Measurements from ENCODE around the gene CLEC2L. TPM values are rescaled to one million over a fixed set of nuclear protein-coding genes. Genes with fewer than 3 reads are reported as not detected.

The CLEC2L gene
- total and polyA plus RNA-seq, 9 donors: 0.15 to 1.5 (median 0.33) TPM; not detected in 6

DNA sequence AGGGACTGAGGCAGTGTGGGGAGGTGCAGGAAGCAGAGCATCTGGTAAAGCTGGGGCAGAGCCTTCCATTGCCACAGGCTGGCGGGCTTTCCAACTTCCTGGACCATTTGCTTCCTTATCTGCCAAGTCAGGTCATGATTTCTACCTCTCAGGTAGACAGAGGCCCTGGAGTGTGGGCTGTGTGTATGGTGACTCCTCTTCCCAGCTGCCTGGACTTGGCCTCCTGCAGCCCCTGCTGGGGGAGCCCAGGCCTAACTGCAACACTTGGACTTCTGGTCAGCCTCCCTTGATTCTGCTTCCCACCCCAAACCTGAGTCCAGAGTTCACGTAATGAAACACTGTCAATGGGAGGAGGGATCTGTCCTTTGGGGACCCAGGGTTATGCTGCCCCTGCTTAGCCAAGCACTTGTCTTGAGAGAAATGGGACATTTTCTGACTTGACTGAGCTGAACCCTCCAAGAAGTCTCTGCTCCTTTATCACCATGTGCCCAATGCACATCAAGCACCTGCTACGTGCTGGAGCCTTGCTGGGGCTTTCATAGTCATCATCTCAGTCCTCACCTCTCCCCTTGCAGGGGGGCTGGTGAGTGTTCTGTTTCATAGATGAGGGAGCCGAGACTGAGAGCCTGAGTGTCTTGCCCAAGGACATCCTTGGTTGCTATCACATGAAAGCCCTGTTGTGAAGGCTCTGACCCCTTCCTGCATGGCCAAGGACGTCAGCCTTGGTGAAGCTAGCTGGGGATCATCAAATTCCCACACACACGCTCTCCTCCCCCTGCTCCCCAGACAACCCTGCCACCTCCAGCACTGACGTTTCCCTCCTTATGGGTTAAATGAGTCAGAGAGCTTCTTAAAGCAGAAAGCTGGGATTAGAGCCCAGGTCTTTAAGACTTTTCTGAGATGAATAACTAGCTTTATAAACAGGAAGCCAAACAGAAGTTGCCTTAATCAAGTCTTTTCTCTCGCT, 3.4 kb downstream of the CLEC2L start:
- Histone ChIP-seq H3K4me1 (ENCODE audit: insufficient read depth) (no peaks in the 10 kb centered on the region), H3K36me3 (no peaks in the 10 kb centered on the region), H3K27ac (no peak overlapping the region), H3K9me3 (no peaks in the 10 kb centered on the region), H3K4me3 (no peak overlapping the region), H3K27me3 (no peaks in the 10 kb centered on the region)
- DNase-seq: no peak
- 35 to 41% (median 37%) methylated on average over 8 of the region's 8 CpGs for WGBS, 3 donors
- intact Hi-C loops (cut with DNase I): no loop called here
- TF ChIP-seq POLR2A (IDR thresholded peaks at IDR 0.05): no peak
- TF ChIP-seq, protein P1, sequence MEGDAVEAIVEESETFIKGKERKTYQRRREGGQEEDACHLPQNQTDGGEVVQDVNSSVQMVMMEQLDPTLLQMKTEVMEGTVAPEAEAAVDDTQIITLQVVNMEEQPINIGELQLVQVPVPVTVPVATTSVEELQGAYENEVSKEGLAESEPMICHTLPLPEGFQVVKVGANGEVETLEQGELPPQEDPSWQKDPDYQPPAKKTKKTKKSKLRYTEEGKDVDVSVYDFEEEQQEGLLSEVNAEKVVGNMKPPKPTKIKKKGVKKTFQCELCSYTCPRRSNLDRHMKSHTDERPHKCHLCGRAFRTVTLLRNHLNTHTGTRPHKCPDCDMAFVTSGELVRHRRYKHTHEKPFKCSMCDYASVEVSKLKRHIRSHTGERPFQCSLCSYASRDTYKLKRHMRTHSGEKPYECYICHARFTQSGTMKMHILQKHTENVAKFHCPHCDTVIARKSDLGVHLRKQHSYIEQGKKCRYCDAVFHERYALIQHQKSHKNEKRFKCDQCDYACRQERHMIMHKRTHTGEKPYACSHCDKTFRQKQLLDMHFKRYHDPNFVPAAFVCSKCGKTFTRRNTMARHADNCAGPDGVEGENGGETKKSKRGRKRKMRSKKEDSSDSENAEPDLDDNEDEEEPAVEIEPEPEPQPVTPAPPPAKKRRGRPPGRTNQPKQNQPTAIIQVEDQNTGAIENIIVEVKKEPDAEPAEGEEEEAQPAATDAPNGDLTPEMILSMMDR (IDR thresholded peaks at IDR 0.05): no peak
- TF ChIP-seq EP300 (IDR thresholded peaks at IDR 0.05): no peak

DNA sequence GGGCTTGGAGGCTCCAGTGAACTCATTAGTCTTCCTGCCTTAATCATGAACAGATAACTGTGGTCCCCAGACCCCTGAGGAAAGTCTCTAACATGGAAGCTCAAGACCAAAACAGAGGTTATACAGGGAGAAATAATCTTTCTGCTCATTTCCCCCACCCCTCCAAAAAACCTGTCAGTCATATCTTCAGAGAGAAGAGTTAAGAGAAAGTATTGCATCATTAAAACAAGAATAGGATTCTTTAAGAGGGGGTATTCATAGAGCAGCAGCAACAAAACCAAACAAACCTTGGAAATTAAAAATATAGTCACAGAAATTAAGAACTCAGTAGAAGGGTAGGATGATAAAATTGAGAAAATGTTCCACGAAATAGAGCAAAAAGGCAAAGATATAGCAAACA, 7.6 kb downstream of the CLEC2L start:
- no peaks in the 10 kb centered on the region for H3K36me3 ChIP-seq
- H3K4me1 ChIP-seq (ENCODE audit: insufficient read depth): no peaks in the 10 kb centered on the region
- H3K27ac ChIP-seq: no peak overlapping the region
- no peak for DNase-seq
- no peaks in the 10 kb centered on the region for H3K27me3 ChIP-seq
- H3K4me3 ChIP-seq: no peak overlapping the region
- intact Hi-C loops (cut with DNase I): no loop called here
- TF ChIP-seq, protein P1 (IDR thresholded peaks at IDR 0.05): no peak
- TF ChIP-seq POLR2A (IDR thresholded peaks at IDR 0.05) (no peak), EP300 (IDR thresholded peaks at IDR 0.05) (no peak)
- 71 to 81% (median 78%) methylated on average over 1 of the region's 1 CpG for WGBS, 3 donors
- no peaks in the 10 kb centered on the region for H3K9me3 ChIP-seq

DNA sequence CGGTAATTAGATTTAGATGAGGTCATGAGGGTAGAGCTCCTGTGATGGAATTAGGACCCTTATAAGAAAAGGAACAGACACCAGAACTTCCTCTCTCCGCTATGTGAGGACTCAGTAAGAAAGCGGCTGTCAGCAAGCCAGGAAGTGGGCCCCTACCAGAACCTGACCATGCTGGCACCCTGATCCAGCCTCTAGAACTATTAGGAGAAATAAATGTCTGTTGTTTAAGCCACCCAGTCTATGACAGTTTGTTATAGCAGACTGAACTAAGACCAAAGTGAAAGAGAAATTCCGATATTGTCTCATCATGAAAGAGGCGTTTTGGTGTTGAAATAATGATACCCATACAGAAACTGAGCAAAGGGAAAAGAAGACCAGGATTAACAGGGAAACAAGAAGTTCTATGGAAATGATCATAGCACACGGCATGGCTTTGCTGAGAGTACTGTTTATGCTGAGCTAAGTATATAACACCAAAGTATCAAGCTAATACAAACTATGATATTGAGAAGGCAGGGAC, 9.2 kb downstream of the CLEC2L start:
- TF ChIP-seq, protein P1 (IDR thresholded peaks at IDR 0.05): no peak
- TF ChIP-seq EP300 (IDR thresholded peaks at IDR 0.05) (no peak), POLR2A (IDR thresholded peaks at IDR 0.05) (no peak)
- no peak overlapping the region for H3K4me3 ChIP-seq
- H3K27ac ChIP-seq: no peak overlapping the region
- no peaks in the 10 kb centered on the region for H3K27me3 ChIP-seq
- 88 to 94% (median 91%) methylated on average over 6 of the region's 6 CpGs for WGBS, 3 donors
- no peaks in the 10 kb centered on the region for H3K9me3 ChIP-seq
- H3K36me3 ChIP-seq: no peaks in the 10 kb centered on the region
- no peak for DNase-seq
- intact Hi-C loops (cut with DNase I): no loop called here
- H3K4me1 ChIP-seq (ENCODE audit: insufficient read depth): no peaks in the 10 kb centered on the region

DNA sequence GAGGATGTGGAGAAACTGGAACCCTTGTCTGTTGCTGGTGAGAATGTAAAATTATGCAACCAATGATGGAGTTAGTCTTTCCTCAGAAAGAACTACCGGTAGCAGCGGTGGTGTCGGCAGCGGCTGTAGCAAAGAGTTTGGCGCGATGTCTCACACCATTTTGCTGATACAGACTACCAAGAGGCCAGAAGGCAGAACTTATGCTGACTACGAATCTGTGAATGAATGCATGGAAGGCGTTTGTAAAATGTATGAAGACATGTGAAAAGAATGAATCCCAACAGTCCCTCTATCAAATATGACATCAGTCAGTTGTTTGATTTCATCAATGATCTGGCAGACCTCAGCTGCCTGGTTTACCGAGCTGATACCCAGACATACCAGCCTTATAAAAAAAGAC, 10.6 kb downstream of the CLEC2L start:
- TF ChIP-seq, protein P1 (IDR thresholded peaks at IDR 0.05): no peak
- TF ChIP-seq POLR2A (IDR thresholded peaks at IDR 0.05) (no peak), EP300 (IDR thresholded peaks at IDR 0.05) (no peak)
- Histone ChIP-seq H3K27me3 (no peaks in the 10 kb centered on the region), H3K36me3 (no peaks in the 10 kb centered on the region), H3K4me1 (ENCODE audit: insufficient read depth) (no peaks in the 10 kb centered on the region), H3K27ac (no peak overlapping the region), H3K4me3 (no peak overlapping the region), H3K9me3 (no peaks in the 10 kb centered on the region)
- 87 to 89% (median 88%) methylated on average over 9 of the region's 9 CpGs for WGBS, 3 donors
- no peak for DNase-seq
- intact Hi-C loops (cut with DNase I): no loop called here
